AG04449 (cell line): ENCODE measurements around the gene CTSF.

Experiments used
- CTCF ChIA-PET: fragments of 350-600 bp; formaldehyde crosslinking; extraction: SDS; loops from one replicate; lab custom pipeline; 2021; ENCODE audit warnings: antibody characterized with exemption; lab: Yijun Ruan, JAX
- POLR2A ChIA-PET: fragments of 400-600, 350-600 bp; formaldehyde crosslinking; extraction: SDS; loops from one replicate; lab custom pipeline; 2020; ENCODE audit warnings: antibody characterized with exemption, inconsistent platforms; lab: Yijun Ruan, JAX
- DNase-seq: peaks from one replicate; pipeline ENCODE4 v3.0.0-alpha.2; 2010; ENCODE audit warnings: low read depth, low spot score
- H3K4me3 ChIP-seq: 2 replicates; pipeline ENCODE4 v1.5.1; 2011; ENCODE audit warnings: low read depth, mild to moderate bottlenecking, control low read depth, low read length
- TF ChIP-seq, protein P1 (sequence below): IDR thresholded peaks from one replicate; pipeline ENCODE4 v1.5.1; 2011; ENCODE audit warnings: mild to moderate bottlenecking, moderate library complexity, low read length, control low read depth, inconsistent platforms; ENCODE audit not compliant: insufficient read depth; ENCODE audit errors: missing control alignments

The CTSF gene

GRCh38 chr11:66581261-66581660 is 12.9 kb upstream of the CTSF start:
- TF ChIP-seq, protein P1, sequence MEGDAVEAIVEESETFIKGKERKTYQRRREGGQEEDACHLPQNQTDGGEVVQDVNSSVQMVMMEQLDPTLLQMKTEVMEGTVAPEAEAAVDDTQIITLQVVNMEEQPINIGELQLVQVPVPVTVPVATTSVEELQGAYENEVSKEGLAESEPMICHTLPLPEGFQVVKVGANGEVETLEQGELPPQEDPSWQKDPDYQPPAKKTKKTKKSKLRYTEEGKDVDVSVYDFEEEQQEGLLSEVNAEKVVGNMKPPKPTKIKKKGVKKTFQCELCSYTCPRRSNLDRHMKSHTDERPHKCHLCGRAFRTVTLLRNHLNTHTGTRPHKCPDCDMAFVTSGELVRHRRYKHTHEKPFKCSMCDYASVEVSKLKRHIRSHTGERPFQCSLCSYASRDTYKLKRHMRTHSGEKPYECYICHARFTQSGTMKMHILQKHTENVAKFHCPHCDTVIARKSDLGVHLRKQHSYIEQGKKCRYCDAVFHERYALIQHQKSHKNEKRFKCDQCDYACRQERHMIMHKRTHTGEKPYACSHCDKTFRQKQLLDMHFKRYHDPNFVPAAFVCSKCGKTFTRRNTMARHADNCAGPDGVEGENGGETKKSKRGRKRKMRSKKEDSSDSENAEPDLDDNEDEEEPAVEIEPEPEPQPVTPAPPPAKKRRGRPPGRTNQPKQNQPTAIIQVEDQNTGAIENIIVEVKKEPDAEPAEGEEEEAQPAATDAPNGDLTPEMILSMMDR: no peak
- CTCF ChIA-PET: interaction anchor here (1.1 to 7.0 kb wide), 7 partner anchors 10 to 253 kb away, joined by 3 to 115 read pairs (median 4); partner anchors contain the start of genes CCDC87, CCS and RBM4B
- no peak for DNase-seq
- POLR2A ChIA-PET: no interaction called here
- no peak overlapping the region for H3K4me3 ChIP-seq

GRCh38 chr11:66580803-66581202 is 12.4 kb upstream of the CTSF start:
- CTCF ChIA-PET: interaction anchor here (0.7 to 7.0 kb wide), 9 partner anchors 8 to 253 kb away, joined by 3 to 115 read pairs (median 3); partner anchors contain the start of genes CCDC87, CCS and RBM4B
- TF ChIP-seq, protein P1: no peak
- no peak overlapping the region for H3K4me3 ChIP-seq
- POLR2A ChIA-PET: no interaction called here
- DNase-seq: no peak

DNA sequence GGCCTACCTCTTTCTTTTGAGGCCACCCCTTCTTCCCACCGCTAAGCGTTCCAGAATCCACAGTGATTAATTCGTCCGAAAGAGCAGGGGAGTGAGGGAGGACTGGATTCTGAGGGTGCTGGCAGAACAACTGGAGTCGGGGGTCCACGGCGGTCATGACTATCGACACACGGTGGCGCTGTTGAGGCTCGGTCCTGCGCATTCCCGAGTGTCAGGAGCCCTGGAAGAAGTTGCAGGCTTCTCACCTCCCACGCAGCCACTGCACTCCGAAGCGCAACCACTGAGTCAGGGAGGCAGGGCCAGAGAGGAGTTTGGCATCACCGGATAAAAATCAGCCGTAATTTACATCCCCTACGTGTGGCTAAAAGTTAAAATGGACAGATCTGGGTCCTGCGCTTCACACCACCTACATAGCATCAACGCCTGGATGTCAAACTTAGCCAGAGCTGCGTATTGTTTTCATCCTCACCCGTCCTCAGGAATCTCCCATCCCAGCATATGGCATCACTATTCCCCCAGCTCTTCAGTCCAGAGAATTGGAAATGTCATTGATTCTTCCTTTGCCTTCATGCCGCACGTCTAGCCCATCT is 10.7 kb upstream of the CTSF start:
- ChIA-PET CTCF (interaction anchor here (0.7 to 7.0 kb wide), 13 partner anchors 11 to 264 kb away, joined by 3 to 115 read pairs (median 4); partner anchors contain the start of genes CCDC87, CCS, CTSF and RBM4B), POLR2A (interaction anchor here (0.8 kb wide), 1 partner anchor 99 kb away, joined by 4 read pairs; the partner anchor contains the start of gene RBM4B)
- H3K4me3 ChIP-seq: no peak overlapping the region
- TF ChIP-seq, protein P1: peak; percentile 89
- no peak for DNase-seq

GRCh38 chr11:66570850-66571180 is 2.4 kb upstream of the CTSF start:
- CTCF ChIA-PET: interaction anchor here (1.1 to 5.6 kb wide), 2 partner anchors 8 to 10 kb away, joined by 3 to 46 read pairs; no protein-coding TSS in a partner anchor
- DNase-seq: no peak
- TF ChIP-seq, protein P1: no peak
- POLR2A ChIA-PET: no interaction called here
- no peak overlapping the region for H3K4me3 ChIP-seq

DNA sequence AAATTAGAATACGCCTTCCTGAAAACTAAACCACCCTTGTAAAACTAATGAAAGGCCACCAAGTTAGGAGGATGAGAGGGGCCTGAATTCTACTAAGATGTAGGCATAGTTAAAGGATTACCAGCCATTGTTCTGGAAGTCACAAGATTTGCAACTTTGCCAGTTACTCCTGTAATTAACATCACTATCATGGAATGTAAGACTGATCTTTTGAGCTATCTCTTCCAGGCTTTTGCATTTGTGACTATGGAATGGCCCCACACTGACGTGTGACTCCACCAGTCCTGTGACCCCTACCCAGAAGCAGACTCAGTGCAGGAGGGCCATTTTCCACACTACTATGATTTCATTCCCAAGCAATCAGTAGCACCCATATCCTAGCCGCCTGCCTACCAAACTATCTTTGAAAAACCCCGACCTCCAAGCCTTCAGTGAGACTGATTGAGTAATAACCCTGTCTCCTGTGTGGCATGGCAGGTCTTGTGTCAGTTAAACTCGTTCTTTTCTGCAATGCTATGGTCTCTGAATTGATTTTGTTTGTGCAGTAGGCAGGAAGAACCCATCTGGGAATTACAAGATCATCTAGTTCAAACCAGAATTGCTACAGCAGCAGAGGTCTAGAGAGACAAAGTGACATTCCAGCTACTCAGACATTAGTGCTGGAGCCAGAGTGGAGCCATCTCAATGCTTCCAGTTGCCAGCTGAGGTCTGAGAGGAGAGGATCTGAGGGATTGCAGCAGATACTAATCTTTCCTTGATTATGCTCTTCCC is 1.9 kb upstream of the CTSF start:
- POLR2A ChIA-PET: no interaction called here

More for the DNA sequence above, 1.9 kb upstream of the CTSF start:
- TF ChIP-seq, protein P1: no peak
- DNase-seq: no peak
- CTCF ChIA-PET: interaction anchor here (1.1 to 5.6 kb wide), 2 partner anchors 8 to 11 kb away, joined by 3 to 46 read pairs; no protein-coding TSS in a partner anchor
- H3K4me3 ChIP-seq: no peak overlapping the region
